Spleen (tissue), 11 donors: ENCODE results near the gene ADAMTS17. TPM values are rescaled to one million over a fixed set of nuclear protein-coding genes. Genes with fewer than 3 reads are reported as not detected.

Experiments used
- DNase-seq: peaks from one replicate; pipeline ENCODE4 v3.0.0-alpha.2; 2020
- H3K27ac ChIP-seq, 8 donors: fragments of 200-600 bp; sonication (generic) in 7 of 8; 1 replicate in 4 of 8; 2 replicates in 4 of 8; pipeline versions ENCODE4 v1.5.0 to v1.8.0; 2016 to 2021; ENCODE audit warnings: inconsistent platforms in 4 of 8, mild to moderate bottlenecking in 4 of 8, moderate library complexity in 1 of 8
- H3K27me3 ChIP-seq, 7 donors: fragments of 200-600 bp; sonication (generic) in 6 of 7; replicated peaks in 1 of 7; 1 replicate in 4 of 7; 2 replicates in 3 of 7; pipeline versions ENCODE4 v1.5.0 to v1.8.0; 2016 to 2021; ENCODE audit warnings: inconsistent platforms in 3 of 7, mild to moderate bottlenecking in 1 of 7
- H3K36me3 ChIP-seq, 6 donors: fragments of 200-600 bp; sonication (generic) in 5 of 6; 1 replicate in 4 of 6; 2 replicates in 2 of 6; pipeline versions ENCODE4 v1.5.0 to v1.8.0; 2016 to 2021; ENCODE audit warnings: inconsistent platforms in 2 of 6
- H3K4me1 ChIP-seq, 6 donors: fragments of 200-600 bp; sonication (generic) in 5 of 6; 1 replicate in 3 of 6; 2 replicates in 3 of 6; pipeline versions ENCODE4 v1.5.0 to v1.8.0; 2016 to 2021; ENCODE audit warnings: inconsistent platforms in 3 of 6
- H3K4me3 ChIP-seq, 8 donors: fragments of 200-600 bp; sonication (generic) in 7 of 8; 1 replicate in 4 of 8; 2 replicates in 4 of 8; pipeline versions ENCODE4 v1.5.0 to v1.8.0; 2016 to 2021; ENCODE audit warnings: inconsistent platforms in 4 of 8, mild to moderate bottlenecking in 4 of 8, moderate library complexity in 2 of 8
- H3K9me3 ChIP-seq, 8 donors: fragments of 200-600 bp; sonication (generic) in 7 of 8; 1 replicate in 4 of 8; 2 replicates in 4 of 8; pipeline versions ENCODE4 v1.5.0 to v1.8.0; 2016 to 2021; ENCODE audit warnings: inconsistent platforms in 4 of 8
- POLR2A ChIP-seq, 3 donors: fragments of 450-650 bp; IDR thresholded peaks; one replicate each; pipeline ENCODE4 v1.5.1; 2017; ENCODE audit warnings: antibody characterized with exemption in 3 of 3, mild to moderate bottlenecking in 1 of 3
- POLR2AphosphoS5 ChIP-seq, 3 donors: sonication (generic); formaldehyde crosslinking; IDR thresholded peaks; one replicate each; pipeline ENCODE4 v1.5.1; 2017; ENCODE audit warnings: antibody characterized with exemption in 3 of 3
- WGBS, 5 donors: extraction: QIAGEN DNeasy Blood & Tissue Kit in 3 of 5; methylation state at CpG; one replicate each; pipeline versions ENCODE4 v1.1.5 to v1.1.7; 2013 to 2018; 5-methylcytosine and 5-hydroxymethylcytosine counted together
- intact Hi-C: fragments of 100-400 bp; cut with DNase I; formaldehyde crosslinking; loops from one replicate; pipeline ENCODE4 v1.15.0; 2023; ENCODE audit warnings: low total_unique reads
- polyA plus RNA-seq, 3 donors: library from polyadenylated mRNA; stranded (reverse); fragments of 200-250 nt; gene quantifications; one replicate each; pipeline ENCODE4 v1.2.1, GENCODE V29; 2013
- total RNA-seq, 7 donors: library from RNA; depleted of rRNA in 3 of 7; stranded (reverse); fragments of >200 nt in 3 of 7; fragmentation: NEBNext Ultra II Directional in 4 of 7; extraction: Animal tissue kit (Norgen Biotek cat#: 25700) in 4 of 7; gene quantifications; one replicate each; pipeline versions ENCODE4 v1.1.0 to v1.2.1, GENCODE V29; 2016 to 2021
- TF ChIP-seq, protein P1 (sequence below), 11 experiments: fragments of 200-600 bp in 7 of 11; fragments of 450-650 bp in 4 of 11; sonication (generic) in 4 of 11; IDR thresholded peaks in 8 of 11; conservative IDR thresholded peaks in 3 of 11; 1 replicate in 7 of 11; 2 replicates in 4 of 11; pipeline versions ENCODE4 v1.4.0 to v1.8.0; 2016 to 2021; ENCODE audit warnings: antibody characterized with exemption in 11 of 11, inconsistent platforms in 4 of 11, mild to moderate bottlenecking in 1 of 11
- donor health status: healthy with polysubstance abuse.
- donor health status: DM: no; HTN: no; CAD: no; lungs with moderate emphysema.
- donor health status: DM: no; HTN: no; CAD: no.
- donor health status: Bipolar disorder and iron deficiency.
- donor health status: healthy.
- donor health status: DM: no; HTN: no; CAD: no.
- donor health status: DM: yes; HTN: yes; CAD: no.

ADAMTS17 gene
- total and polyA plus RNA-seq, 10 donors = 0.21 to 13.2 (median 5.8) TPM

DNA sequence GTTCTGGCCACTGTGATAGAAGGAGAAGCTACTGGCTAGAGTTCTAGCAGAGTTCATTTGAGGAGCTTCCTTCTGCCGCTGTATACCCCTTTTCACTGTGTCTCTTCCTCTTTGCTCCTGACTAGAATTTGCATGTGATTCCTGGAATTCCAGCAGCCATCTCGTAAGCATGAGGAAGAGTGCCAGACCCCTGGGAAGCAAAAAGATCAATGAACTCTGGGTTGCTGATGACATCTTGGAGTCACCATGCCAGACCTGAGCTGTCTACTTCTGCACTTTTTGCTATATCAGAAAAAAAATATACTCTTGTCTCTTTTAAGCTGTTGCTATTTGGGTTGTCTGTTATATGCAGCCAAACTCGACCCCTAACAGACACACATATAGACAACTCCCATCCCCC, 3.7 kb upstream of the ADAMTS17 start:
- 64 to 84% (median 69%) methylated on average over 3 of the region's 3 CpGs for WGBS, 5 donors
- intact Hi-C loops = no loop called here
- H3K4me3 ChIP-seq = no peak overlapping the region
- H3K27me3 ChIP-seq = peaks cover 0 to 35% (median 6%) of the 10 kb centered on the region in 7 donors
- no peaks in the 10 kb centered on the region for H3K9me3 ChIP-seq
- no peaks in the 10 kb centered on the region for H3K36me3 ChIP-seq
- no peak for DNase-seq
- peaks cover 0 to 29% (median 19%) of the 10 kb centered on the region in 6 donors for H3K4me1 ChIP-seq
- TF ChIP-seq POLR2AphosphoS5 (IDR thresholded peaks at IDR 0.05) = no peak
- TF ChIP-seq, protein P1, sequence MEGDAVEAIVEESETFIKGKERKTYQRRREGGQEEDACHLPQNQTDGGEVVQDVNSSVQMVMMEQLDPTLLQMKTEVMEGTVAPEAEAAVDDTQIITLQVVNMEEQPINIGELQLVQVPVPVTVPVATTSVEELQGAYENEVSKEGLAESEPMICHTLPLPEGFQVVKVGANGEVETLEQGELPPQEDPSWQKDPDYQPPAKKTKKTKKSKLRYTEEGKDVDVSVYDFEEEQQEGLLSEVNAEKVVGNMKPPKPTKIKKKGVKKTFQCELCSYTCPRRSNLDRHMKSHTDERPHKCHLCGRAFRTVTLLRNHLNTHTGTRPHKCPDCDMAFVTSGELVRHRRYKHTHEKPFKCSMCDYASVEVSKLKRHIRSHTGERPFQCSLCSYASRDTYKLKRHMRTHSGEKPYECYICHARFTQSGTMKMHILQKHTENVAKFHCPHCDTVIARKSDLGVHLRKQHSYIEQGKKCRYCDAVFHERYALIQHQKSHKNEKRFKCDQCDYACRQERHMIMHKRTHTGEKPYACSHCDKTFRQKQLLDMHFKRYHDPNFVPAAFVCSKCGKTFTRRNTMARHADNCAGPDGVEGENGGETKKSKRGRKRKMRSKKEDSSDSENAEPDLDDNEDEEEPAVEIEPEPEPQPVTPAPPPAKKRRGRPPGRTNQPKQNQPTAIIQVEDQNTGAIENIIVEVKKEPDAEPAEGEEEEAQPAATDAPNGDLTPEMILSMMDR (IDR thresholded peaks at IDR 0.05 in 8 of 11, conservative IDR thresholded peaks at IDR 0.05 in 3 of 11) = no peak
- TF ChIP-seq POLR2A (IDR thresholded peaks at IDR 0.05) = no peak
- H3K27ac ChIP-seq = no peak overlapping the region

DNA sequence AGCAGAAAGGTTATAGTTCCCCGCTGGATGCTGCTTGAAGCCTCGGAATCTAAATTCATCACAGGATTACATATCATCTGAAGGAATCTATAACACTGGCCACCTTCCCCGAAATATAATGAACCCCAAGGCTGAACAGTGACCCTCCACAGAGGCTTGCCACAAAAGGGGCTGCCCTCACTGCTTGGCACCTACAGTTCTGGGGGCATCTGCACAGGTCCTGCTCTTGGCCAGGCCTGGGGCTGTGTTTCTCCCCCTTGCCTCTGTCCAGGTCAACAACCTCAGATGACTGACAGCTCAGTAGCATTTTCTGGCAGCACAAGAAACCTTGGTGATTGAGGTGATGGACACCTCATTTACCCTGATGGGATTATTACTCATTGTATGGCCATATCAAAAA, 1.5 kb upstream of the ADAMTS17 start:
- peaks cover 0 to 56% (median 15%) of the 10 kb centered on the region in 7 donors for H3K27me3 ChIP-seq
- WGBS, 5 donors = 85 to 97% (median 94%) methylated on average over 3 of the region's 3 CpGs
- no peaks in the 10 kb centered on the region for H3K9me3 ChIP-seq
- no peak overlapping the region for H3K27ac ChIP-seq
- DNase-seq = no peak
- TF ChIP-seq POLR2A (IDR thresholded peaks at IDR 0.05) (no peak), POLR2AphosphoS5 (IDR thresholded peaks at IDR 0.05) (no peak)
- TF ChIP-seq, protein P1 (IDR thresholded peaks at IDR 0.05 in 8 of 11, conservative IDR thresholded peaks at IDR 0.05 in 3 of 11) = no peak
- no peaks in the 10 kb centered on the region for H3K36me3 ChIP-seq
- intact Hi-C loops = no loop called here
- H3K4me1 ChIP-seq = peaks cover 0 to 31% (median 11%) of the 10 kb centered on the region in 6 donors
- H3K4me3 ChIP-seq = no peak overlapping the region

DNA sequence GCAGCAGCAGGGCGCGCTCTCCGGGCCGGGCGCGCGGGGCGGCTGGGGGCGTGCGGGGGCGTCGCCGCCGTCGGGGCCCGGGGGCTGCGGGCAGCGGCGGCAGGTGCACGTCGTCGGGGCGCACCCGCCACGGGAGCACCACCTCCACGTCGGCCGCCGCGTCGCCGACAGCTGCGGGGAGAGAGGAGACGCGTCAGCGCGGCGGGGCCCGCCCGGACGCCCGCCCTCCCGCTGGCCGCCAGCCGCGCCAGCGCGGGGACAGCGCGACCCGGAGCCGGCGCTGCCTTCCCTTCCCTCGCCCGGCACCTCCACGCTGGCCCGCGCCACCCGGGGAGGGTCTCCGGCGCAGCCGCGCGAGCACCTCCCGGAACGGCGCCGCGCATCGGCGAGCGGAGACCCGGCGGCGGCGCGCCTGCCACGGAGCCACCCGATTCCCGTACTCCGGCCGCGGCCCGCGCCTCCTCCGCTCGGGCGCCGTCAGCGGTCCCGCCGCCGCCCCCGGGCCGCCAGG, 481 bp downstream of the ADAMTS17 start:
- Histone ChIP-seq H3K36me3 (no peaks in the 10 kb centered on the region), H3K4me3 (peak overlapping the region; percentile 59 to 93 (median 74)), H3K4me1 (peaks cover 0 to 31% (median 11%) of the 10 kb centered on the region in 6 donors), H3K9me3 (no peaks in the 10 kb centered on the region), H3K27me3 (peaks cover 0 to 73% (median 15%) of the 10 kb centered on the region in 7 donors), H3K27ac (peak overlapping the region in 7 of 8 donors; percentile 37 to 81 (median 58))
- intact Hi-C loops = no loop called here
- DNase-seq = peak; percentile 85
- TF ChIP-seq POLR2A (IDR thresholded peaks at IDR 0.05) (no peak), POLR2AphosphoS5 (IDR thresholded peaks at IDR 0.05) (no peak)
- TF ChIP-seq, protein P1 (IDR thresholded peaks at IDR 0.05 in 8 of 11, conservative IDR thresholded peaks at IDR 0.05 in 3 of 11) = no peak
- 2 to 8% (median 2%) methylated on average over 12 to 95 of the region's 95 CpGs for WGBS, 5 donors

GRCh38 chr15:100340721-100341238, 995 bp downstream of the ADAMTS17 start:
- TF ChIP-seq, protein P1 (IDR thresholded peaks at IDR 0.05 in 8 of 11, conservative IDR thresholded peaks at IDR 0.05 in 3 of 11) = peak in 1 of 11 experiments; percentile 9
- no peak for TF ChIP-seq POLR2A (IDR thresholded peaks at IDR 0.05)
- WGBS, 5 donors = 13 to 25% (median 20%) methylated on average over 20 to 56 of the region's 56 CpGs; no CpG with 5 or more reads in 1 of the 5 donors
- peak overlapping the region in 7 of 8 donors; percentile 26 to 93 (median 72) for H3K4me3 ChIP-seq
- no peaks in the 10 kb centered on the region for H3K36me3 ChIP-seq
- H3K9me3 ChIP-seq = no peaks in the 10 kb centered on the region
- H3K27me3 ChIP-seq = peaks cover 0 to 73% (median 15%) of the 10 kb centered on the region in 7 donors
- H3K27ac ChIP-seq = peak overlapping the region in 1 of 8 donors; percentile 81
- no peak for DNase-seq
- intact Hi-C loops = no loop called here
- H3K4me1 ChIP-seq = peaks cover 0 to 36% (median 11%) of the 10 kb centered on the region in 6 donors
